Stimulated activated CD4-positive, alpha-beta T cell treated with anti-CD3 and anti-CD28 coated beads, Interleukin-12 subunit alpha, Interleukin-12 subunit beta, amount 100 ng/mL, for 4 hours (primary cell): ENCODE data around the gene RIMKLA.

Source experiments
- DNase-seq: peaks from one replicate; pipeline ENCODE4 v3.0.0-alpha.2; 2020

The RIMKLA gene

GRCh38 chr1:42379794-42380585 lies 602 bp upstream of the RIMKLA start:
- DNase-seq, result no peak

DNA sequence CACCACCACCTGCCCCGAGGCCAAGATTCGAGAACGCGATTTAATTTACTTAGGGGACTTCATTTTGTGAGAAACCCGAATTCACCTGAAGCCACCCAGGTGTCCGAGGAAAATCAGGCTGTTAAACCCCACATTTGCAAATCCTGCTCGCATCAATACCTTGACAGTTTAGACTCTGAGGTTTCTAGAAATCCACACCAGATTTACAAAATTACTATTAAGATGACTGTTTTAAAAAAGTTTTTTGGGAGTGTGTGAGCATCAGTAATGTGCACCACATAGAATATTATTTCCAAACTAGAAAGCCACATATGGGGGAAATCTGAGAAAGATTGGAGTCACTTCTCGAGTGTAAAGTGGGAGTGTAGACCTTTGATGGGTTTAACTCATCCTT lies 685 bp downstream of the RIMKLA start:
- DNase-seq, result no peak

- DNase-seq, result no peak
Measured at GRCh38 chr1:42385283-42385682, 4.7 kb downstream of the RIMKLA start.

GRCh38 chr1:42386051-42386450 lies 5.5 kb downstream of the RIMKLA start:
- DNase-seq, result no peak

GRCh38 chr1:42392255-42392654 lies 11.7 kb downstream of the RIMKLA start:
- no peak for DNase-seq

- no peak for DNase-seq
Measured at GRCh38 chr1:42392967-42393848, 12.6 kb downstream of the RIMKLA start.

- no peak for DNase-seq
Measured at GRCh38 chr1:42399315-42400100, 18.9 kb downstream of the RIMKLA start.

DNA sequence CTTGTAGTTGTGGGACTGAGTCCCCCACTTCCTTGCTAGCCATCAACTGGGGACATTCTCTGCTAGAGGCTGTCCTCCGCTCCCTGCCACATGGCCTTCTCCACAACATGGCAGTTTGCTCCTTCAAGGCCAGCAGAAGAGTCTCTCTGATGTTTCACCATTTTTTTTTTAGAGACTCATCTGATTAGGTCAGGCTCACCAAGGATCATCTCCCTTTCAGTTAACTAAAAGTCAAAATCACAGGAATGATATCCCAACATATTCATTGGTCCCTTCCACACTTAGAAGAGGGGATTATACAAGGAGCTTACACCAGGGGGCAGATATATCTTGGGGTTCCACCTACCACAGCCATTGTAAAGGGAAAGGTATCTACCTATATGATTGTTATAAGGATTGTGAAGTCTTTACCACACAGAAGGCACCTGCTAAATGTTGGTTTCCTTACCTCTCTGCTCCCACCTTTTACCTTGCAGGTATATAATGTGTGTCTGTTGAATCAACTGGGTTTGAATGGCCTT lies 23.3 kb downstream of the RIMKLA start:
- DNase-seq, result no peak

GRCh38 chr1:42414551-42415496 lies 34.2 kb downstream of the RIMKLA start:
- DNase-seq, result no peak

DNA sequence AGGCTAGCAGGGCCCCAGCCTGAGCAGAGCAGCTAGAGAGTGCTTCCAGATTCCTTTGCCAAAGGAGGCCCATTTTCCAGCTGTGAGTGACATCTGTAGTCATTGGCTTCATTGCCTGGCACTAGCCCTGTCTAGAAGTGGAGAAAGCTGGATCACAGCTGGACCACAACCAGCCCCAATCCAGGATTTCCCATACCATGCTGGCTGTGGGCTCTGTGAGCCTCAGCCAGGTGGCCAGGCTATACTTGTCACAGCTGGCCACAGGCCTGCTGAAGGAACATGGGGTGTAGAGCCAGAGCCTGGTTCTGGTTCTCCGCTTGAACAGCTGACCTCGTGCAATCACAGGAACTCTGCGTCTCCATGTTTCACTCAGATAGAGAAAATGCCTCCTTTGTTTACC lies 36.6 kb downstream of the RIMKLA start:
- DNase-seq, result no peak

GRCh38 chr1:42418516-42418915 lies 37.9 kb downstream of the RIMKLA start:
- no peak for DNase-seq

GRCh38 chr1:42419126-42419821 lies 38.7 kb downstream of the RIMKLA start:
- no peak for DNase-seq

DNA sequence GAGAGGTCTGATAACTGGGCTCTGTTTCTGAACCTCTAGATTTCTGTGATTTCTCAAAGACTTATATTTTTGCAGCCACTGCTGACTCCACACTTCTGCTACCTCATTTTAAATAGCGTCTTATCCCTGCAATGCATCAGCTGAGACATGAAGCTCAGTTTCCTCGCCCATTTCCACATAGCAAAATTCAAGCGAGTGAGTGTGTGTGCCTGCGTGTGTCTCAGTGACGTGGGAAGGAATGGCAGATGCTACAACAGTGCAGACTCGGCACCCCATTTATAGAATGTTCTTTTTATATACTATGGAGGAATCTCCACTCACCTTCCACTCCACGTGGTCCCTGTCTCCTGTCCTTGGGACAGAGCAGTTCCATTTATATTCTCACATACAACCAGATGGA lies 39.5 kb downstream of the RIMKLA start:
- DNase-seq, result no peak

DNA sequence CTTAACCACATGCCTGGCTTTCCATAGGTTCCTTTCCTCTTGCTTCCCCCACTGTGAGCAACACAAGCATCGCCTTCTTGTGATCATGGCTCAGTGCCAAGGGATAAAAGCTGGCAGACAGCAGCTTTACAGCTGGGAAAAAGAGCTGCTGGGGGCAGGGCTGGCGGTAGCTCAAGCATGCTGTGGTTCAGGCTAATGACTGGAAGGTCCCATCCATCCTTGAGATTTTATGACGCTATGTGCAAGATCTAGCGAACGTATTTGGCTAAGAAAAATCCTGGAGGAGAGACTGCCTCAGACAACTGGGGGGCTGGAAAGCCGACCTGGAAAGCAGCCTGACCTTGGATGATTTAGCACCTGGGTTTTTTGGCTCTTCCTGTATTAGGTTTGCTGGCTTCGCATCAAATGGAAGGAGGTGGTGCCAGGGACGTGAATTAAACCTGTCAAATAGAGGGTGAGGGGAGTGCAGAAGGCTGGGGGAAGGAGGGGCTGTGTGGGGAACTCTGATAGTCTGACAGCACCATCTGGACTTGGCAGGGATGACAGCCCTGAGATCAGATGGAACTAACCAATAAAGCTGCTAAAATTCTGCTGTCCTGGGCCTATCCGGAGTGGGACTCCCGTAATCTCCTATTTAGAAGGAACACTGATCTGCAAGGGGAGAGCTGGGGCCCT lies 40.5 kb downstream of the RIMKLA start:
- no peak for DNase-seq

DNA sequence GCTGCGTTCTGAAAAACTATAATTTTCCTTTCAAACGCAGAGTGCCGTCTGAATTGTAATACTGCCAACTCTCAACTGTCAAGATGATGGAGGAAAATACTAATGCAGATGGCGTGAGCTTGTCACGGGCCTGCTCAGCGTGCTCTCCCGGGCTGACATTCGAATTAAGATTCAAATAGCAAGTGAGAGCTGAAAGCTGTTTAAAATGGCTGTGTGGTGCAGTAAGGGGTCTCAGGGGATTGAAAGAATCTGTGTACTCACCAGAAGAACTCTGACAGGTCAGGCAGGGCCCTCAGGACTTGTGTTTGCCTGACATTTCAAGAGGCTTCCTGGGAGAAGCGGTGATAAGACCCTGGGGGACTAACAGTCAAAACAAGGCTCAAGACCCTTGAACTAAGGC lies 42.1 kb downstream of the RIMKLA start:
- no peak for DNase-seq

DNA sequence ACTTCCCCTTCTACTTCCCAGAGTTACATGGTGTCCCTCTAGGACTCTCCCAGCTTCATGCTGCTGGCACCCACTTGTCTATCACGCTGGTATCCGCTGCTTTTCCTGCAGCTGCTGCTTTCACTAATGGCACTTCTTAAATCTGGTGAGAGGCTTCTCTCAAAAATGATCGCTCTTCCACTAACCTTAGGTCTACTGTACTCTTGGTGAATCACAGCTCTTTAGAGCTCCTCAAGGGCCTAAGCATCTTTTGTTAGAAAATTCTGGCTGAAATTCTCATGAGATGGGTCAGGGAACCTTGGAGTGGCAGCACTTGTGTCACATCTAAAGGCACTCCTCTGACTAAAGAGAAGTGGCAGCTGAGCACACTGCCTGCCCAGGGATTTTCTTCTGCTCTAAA lies 43.1 kb downstream of the RIMKLA start:
- DNase-seq, result no peak

GRCh38 chr1:42424201-42424600 lies 43.6 kb downstream of the RIMKLA start:
- no peak for DNase-seq

GRCh38 chr1:42427240-42427639 lies 46.6 kb downstream of the RIMKLA start:
- DNase-seq, result no peak

- no peak for DNase-seq
Measured at GRCh38 chr1:42429603-42430002, 49.0 kb downstream of the RIMKLA start.

DNA sequence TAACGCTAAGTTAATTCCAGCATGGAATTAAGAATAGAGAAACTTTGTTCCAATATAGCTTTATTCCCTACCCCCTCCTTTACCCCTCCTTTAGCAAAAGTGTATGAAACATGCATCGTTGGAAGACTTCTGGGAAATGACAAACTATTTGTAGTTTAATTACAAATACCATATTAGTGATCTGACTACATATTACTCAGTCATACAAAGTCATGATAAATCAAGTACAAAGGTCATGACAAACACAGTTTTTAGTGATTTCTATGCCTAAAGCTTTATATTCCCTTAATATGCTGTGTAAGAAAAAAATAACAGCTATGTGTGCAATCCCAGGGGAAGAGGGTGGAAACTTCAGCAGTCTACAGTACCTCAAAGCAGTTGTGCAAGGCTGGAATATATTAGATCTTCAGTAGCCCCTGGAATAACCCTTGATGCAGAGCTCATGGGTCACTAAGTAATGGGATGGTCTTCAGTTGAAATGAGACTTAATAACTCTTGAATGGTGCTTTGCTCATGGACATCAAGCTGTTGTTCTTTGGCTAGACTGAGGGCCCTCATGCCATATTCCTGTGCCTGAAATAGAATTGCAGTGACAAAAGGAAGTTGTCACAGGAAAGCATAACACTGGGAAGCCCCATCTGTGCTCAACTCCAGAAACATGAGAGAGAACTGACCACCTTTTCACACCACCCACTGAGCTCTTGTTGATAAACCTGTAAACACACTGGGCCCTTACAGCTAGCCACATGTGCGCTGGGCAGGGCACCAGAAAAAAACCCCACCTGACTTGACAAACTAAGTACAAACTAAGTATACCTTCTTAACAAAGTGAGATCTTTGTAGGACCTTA lies 49.9 kb downstream of the RIMKLA start:
- no peak for DNase-seq
